Neural progenitor cell (in vitro differentiated cells): ENCODE results near the gene RTEL1. TPM values are rescaled to one million over a fixed set of nuclear protein-coding genes. Genes with fewer than 3 reads are reported as not detected.
A peak's percentile ranks its signal among the peaks of the same experiment; 100 is the strongest.

Experiments used
- DNase-seq: peaks from one replicate; pipeline ENCODE4 v3.0.0-alpha.2; 2016; ENCODE audit warnings: low spot score
- H2AFZ ChIP-seq: fragments of 200-600 bp; sonication (generic); replicated peaks from 2 replicates; pipeline ENCODE4 v1.6.1; 2016; ENCODE audit warnings: antibody characterized with exemption
- H3F3A ChIP-seq: fragments of 200-600 bp; sonication (generic); 2 replicates; pipeline ENCODE4 v1.6.1; 2016; ENCODE audit warnings: antibody characterized with exemption, low read depth
- H3K27ac ChIP-seq: fragments of 200-600 bp; sonication (generic); 2 replicates; pipeline ENCODE4 v1.5.1; 2016; ENCODE audit warnings: mild to moderate bottlenecking
- H3K27me3 ChIP-seq: fragments of 200-600 bp; sonication (generic); 2 replicates; pipeline ENCODE4 v1.6.1; 2016; ENCODE audit warnings: mild to moderate bottlenecking, moderate library complexity
- H3K36me3 ChIP-seq: fragments of 200-600 bp; sonication (generic); 2 replicates; pipeline ENCODE4 v1.5.1; 2016
- H3K4me1 ChIP-seq: fragments of 200-600 bp; sonication (generic); 2 replicates; pipeline ENCODE4 v1.6.1; 2016; ENCODE audit warnings: mixed run types
- H3K4me2 ChIP-seq: fragments of 200-600 bp; sonication (generic); 2 replicates; pipeline ENCODE4 v1.6.1; 2016
- H3K4me3 ChIP-seq: fragments of 200-600 bp; sonication (generic); 2 replicates; pipeline ENCODE4 v1.5.1; 2016
- H3K79me2 ChIP-seq: fragments of 200-600 bp; sonication (generic); 2 replicates; pipeline ENCODE4 v1.6.1; 2016; ENCODE audit warnings: low read depth
- H3K9ac ChIP-seq: fragments of 200-600 bp; sonication (generic); 2 replicates; pipeline ENCODE4 v1.6.1; 2016
- H3K9me3 ChIP-seq: fragments of 200-600 bp; sonication (generic); 2 replicates; pipeline ENCODE4 v1.5.1; 2016; ENCODE audit warnings: low read depth
- H4K20me1 ChIP-seq: fragments of 200-600 bp; sonication (generic); 2 replicates; pipeline ENCODE4 v1.6.1; 2016; ENCODE audit warnings: low read depth
- H3K27ac Mint-ChIP-seq: 3 replicates; pipeline ENCODE4 v1.8.0; 2021; ENCODE audit warnings: mixed read lengths
- H3K27me3 Mint-ChIP-seq: 2 replicates; pipeline ENCODE4 v1.8.0; 2022; ENCODE audit warnings: low read depth, mild to moderate bottlenecking, inconsistent platforms, moderate library complexity, mixed read lengths; ENCODE audit not compliant: insufficient read depth
- H3K36me3 Mint-ChIP-seq: 3 replicates; pipeline ENCODE4 v1.8.0; 2021; ENCODE audit warnings: mixed read lengths
- H3K4me1 Mint-ChIP-seq: 3 replicates; pipeline ENCODE4 v1.8.0; 2021; ENCODE audit warnings: mixed read lengths
- H3K4me3 Mint-ChIP-seq: 3 replicates; pipeline ENCODE4 v1.8.0; 2021; ENCODE audit warnings: mild to moderate bottlenecking, moderate library complexity, mixed read lengths
- H3K9me3 Mint-ChIP-seq: 3 replicates; pipeline ENCODE4 v1.8.0; 2020; ENCODE audit warnings: mixed read lengths
- EZH2 ChIP-seq: fragments of 200-600 bp; sonication (generic); IDR thresholded peaks from 2 replicates; pipeline ENCODE4 v1.6.1; 2017; ENCODE audit warnings: antibody characterized with exemption, mild to moderate bottlenecking, moderate library complexity
- EZH2phosphoT487 ChIP-seq: fragments of 200-600 bp; sonication (generic); IDR thresholded peaks from 2 replicates; pipeline ENCODE4 v1.6.1; 2017; ENCODE audit warnings: antibody characterized with exemption
- total RNA-seq: library from RNA; depleted of rRNA; stranded (reverse); fragments of >200 nt; gene quantifications from 2 replicates; pipeline ENCODE4 v1.2.3, GENCODE V29; 2015; ENCODE audit warnings: low replicate concordance
- TF ChIP-seq, protein P1 (sequence below): fragments of 200-600 bp; sonication (generic); IDR thresholded peaks from 2 replicates; pipeline ENCODE4 v1.5.1; 2017; ENCODE audit warnings: antibody characterized with exemption, mild to moderate bottlenecking

The RTEL1 gene
- total RNA-seq, 1 donor from 2014 or later, result 6.0 TPM

DNA sequence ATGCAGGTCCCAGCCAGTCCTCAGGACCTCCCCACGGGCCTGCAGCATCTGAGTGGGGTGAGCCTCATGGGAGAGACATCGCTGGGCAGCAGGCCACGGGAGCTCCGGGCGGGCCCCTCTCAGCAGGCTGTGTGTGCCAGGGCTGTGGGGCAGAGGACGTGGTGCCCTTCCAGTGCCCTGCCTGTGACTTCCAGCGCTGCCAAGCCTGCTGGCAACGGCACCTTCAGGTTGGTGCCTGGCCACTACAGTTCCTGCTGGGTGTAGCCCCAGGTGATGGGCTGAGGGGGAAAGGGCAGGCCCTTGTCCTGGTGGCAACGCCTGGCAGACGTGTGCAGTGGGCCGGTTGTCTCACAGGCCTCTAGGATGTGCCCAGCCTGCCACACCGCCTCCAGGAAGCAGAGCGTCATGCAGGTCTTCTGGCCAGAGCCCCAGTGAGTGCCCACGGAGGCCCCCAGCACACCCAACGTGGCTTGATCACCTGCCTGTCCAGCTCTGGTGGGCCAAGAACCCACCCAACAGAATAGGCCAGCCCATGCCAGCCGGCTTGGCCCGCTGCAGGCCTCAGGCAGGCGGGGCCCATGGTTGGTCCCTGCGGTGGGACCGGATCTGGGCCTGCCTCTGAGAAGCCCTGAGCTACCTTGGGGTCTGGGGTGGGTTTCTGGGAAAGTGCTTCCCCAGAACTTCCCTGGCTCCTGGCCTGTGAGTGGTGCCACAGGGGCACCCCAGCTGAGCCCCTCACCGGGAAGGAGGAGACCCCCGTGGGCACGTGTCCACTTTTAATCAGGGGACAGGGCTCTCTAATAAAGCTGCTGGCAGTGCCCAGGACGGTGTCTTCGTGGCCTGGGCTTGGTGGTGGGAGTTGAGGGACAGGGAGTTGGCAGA, 37.6 kb downstream of the RTEL1 start:
- H3K36me3 ChIP-seq, result no peaks in the 10 kb centered on the region
- peaks cover 10% of the 10 kb centered on the region for H3K4me1 ChIP-seq
- no peaks in the 10 kb centered on the region for H3K9me3 ChIP-seq
- Mint-ChIP-seq H3K9me3 (peaks cover 4% of the 10 kb centered on the region), H3K27me3 (peaks cover 15% of the 10 kb centered on the region), H3K4me1 (no peaks in the 10 kb centered on the region), H3K27ac (no peak overlapping the region), H3K36me3 (peaks cover 5% of the 10 kb centered on the region), H3K4me3 (no peak overlapping the region)
- peaks cover 7% of the 10 kb centered on the region for H3F3A ChIP-seq
- H3K4me2 ChIP-seq, result peak overlapping the region; percentile 66
- no peak for DNase-seq
- no peaks in the 10 kb centered on the region for H3K27me3 ChIP-seq
- TF ChIP-seq, protein P1, sequence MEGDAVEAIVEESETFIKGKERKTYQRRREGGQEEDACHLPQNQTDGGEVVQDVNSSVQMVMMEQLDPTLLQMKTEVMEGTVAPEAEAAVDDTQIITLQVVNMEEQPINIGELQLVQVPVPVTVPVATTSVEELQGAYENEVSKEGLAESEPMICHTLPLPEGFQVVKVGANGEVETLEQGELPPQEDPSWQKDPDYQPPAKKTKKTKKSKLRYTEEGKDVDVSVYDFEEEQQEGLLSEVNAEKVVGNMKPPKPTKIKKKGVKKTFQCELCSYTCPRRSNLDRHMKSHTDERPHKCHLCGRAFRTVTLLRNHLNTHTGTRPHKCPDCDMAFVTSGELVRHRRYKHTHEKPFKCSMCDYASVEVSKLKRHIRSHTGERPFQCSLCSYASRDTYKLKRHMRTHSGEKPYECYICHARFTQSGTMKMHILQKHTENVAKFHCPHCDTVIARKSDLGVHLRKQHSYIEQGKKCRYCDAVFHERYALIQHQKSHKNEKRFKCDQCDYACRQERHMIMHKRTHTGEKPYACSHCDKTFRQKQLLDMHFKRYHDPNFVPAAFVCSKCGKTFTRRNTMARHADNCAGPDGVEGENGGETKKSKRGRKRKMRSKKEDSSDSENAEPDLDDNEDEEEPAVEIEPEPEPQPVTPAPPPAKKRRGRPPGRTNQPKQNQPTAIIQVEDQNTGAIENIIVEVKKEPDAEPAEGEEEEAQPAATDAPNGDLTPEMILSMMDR, result no peak
- TF ChIP-seq EZH2phosphoT487, result no peak
- no peak for TF ChIP-seq EZH2
- H3K27ac ChIP-seq, result no peak overlapping the region
- H3K79me2 ChIP-seq, result no peaks in the 10 kb centered on the region
- no peak overlapping the region for H2AFZ ChIP-seq
- H3K4me3 ChIP-seq, result no peak overlapping the region
- H3K9ac ChIP-seq, result no peak overlapping the region
- H4K20me1 ChIP-seq, result no peaks in the 10 kb centered on the region

DNA sequence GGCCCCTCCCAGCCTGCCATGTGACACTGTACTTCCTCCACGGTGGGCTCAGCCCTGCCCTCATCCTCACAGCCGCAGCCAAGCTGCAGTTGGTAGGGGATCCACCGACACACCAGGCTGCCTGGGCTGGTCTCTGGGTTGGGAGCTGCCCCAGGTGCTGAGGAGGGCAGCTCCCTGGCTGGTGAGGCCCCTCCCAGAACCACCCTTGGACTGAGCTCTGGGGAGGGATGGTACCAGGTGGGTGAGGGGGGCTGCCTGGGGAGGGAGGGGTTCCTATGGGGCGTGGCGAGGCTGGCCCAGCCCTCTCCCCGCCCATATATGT, 38.2 kb downstream of the RTEL1 start:
- TF ChIP-seq EZH2phosphoT487, result no peak
- TF ChIP-seq, protein P1, result no peak
- no peak for TF ChIP-seq EZH2
- Histone ChIP-seq H2AFZ (no peak overlapping the region), H3K27ac (no peak overlapping the region), H3K27me3 (no peaks in the 10 kb centered on the region), H3K4me1 (peaks cover 10% of the 10 kb centered on the region), H3K9me3 (no peaks in the 10 kb centered on the region), H3K36me3 (no peaks in the 10 kb centered on the region), H3K9ac (no peak overlapping the region), H3K4me2 (peak overlapping the region; percentile 66), H3K79me2 (no peaks in the 10 kb centered on the region), H3K4me3 (peak overlapping the region; percentile 24), H3F3A (peaks cover 7% of the 10 kb centered on the region), H4K20me1 (no peaks in the 10 kb centered on the region)
- no peaks in the 10 kb centered on the region for H3K4me1 Mint-ChIP-seq
- H3K36me3 Mint-ChIP-seq, result peaks cover 5% of the 10 kb centered on the region
- peaks cover 4% of the 10 kb centered on the region for H3K9me3 Mint-ChIP-seq
- peak; percentile 62 for DNase-seq
- H3K4me3 Mint-ChIP-seq, result no peak overlapping the region
- H3K27ac Mint-ChIP-seq, result no peak overlapping the region
- H3K27me3 Mint-ChIP-seq, result peaks cover 13% of the 10 kb centered on the region

DNA sequence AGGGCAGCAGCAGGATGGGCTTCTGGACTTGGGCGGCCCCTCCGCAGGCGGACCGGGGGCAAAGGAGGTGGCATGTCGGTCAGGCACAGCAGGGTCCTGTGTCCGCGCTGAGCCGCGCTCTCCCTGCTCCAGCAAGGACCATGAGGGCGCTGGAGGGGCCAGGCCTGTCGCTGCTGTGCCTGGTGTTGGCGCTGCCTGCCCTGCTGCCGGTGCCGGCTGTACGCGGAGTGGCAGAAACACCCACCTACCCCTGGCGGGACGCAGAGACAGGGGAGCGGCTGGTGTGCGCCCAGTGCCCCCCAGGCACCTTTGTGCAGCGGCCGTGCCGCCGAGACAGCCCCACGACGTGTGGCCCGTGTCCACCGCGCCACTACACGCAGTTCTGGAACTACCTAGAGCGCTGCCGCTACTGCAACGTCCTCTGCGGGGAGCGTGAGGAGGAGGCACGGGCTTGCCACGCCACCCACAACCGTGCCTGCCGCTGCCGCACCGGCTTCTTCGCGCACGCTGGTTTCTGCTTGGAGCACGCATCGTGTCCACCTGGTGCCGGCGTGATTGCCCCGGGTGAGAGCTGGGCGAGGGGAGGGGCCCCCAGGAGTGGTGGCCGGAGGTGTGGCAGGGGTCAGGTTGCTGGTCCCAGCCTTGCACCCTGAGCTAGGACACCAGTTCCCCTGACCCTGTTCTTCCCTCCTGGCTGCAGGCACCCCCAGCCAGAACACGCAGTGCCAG, 38.7 kb downstream of the RTEL1 start, which contains the start of gene TNFRSF6B:
Gene TNFRSF6B, plus strand, starts transcription at position 25 of the 729 bp plus-strand sequence. Its CDS starts 116 bp downstream, at position 141.
- Mint-ChIP-seq H3K27ac (no peak within 1 kb of the TSS), H3K4me3 (no peak within 1 kb of the TSS), H3K27me3 (peaks cover 12% of the 10 kb centered on the region), H3K9me3 (peaks cover 4% of the 10 kb centered on the region), H3K4me1 (no peaks in the 10 kb centered on the region), H3K36me3 (peaks cover 3% of the 10 kb centered on the region)
- Histone ChIP-seq H3K4me1 (peaks cover 10% of the 10 kb centered on the region), H3F3A (peaks cover 7% of the 10 kb centered on the region), H3K79me2 (no peaks in the 10 kb centered on the region), H3K36me3 (no peaks in the 10 kb centered on the region), H3K27ac (no peak within 1 kb of the TSS), H2AFZ (no peak within 1 kb of the TSS), H3K9ac (no peak within 1 kb of the TSS), H3K9me3 (no peaks in the 10 kb centered on the region), H3K27me3 (no peaks in the 10 kb centered on the region), H3K4me2 (peak within 1 kb of the TSS; percentile 66), H3K4me3 (peak within 1 kb of the TSS; percentile 24), H4K20me1 (no peaks in the 10 kb centered on the region)
- TF ChIP-seq, protein P1, result no peak
- TF ChIP-seq EZH2 (no peak), EZH2phosphoT487 (no peak)
- no peak for DNase-seq
